HG02943 (cell line): ENCODE data around the gene TMEM214.

Experiments
- ATAC-seq: cut with Tn5 transposase; IDR thresholded peaks from one replicate; pipeline ENCODE4 v1.9.1; 2021; ENCODE audit warnings: mild to moderate bottlenecking, low read depth, moderate library complexity; ENCODE audit not compliant: unreplicated experiment

TMEM214 gene

GRCh38 chr2:27038631-27039339 lies 6.0 kb downstream of the TMEM214 start:
- ATAC-seq = no peak

- ATAC-seq = no peak
These were observed 6.7 kb downstream of the TMEM214 start for GRCh38 chr2:27039426-27039825.

GRCh38 chr2:27039871-27040270 lies 7.1 kb downstream of the TMEM214 start:
- no peak for ATAC-seq

- no peak for ATAC-seq
These were observed 7.5 kb downstream of the TMEM214 start for GRCh38 chr2:27040282-27040681.

GRCh38 chr2:27041752-27042151 lies 9.0 kb downstream of the TMEM214 start:
- ATAC-seq = no peak

- no peak for ATAC-seq
These were observed 9.4 kb downstream of the TMEM214 start for GRCh38 chr2:27042159-27042661.

GRCh38 chr2:27042985-27043634 lies 10.3 kb downstream of the TMEM214 start:
- no peak for ATAC-seq

- ATAC-seq = peak; percentile 14
These were observed 16.9 kb downstream of the TMEM214 start for GRCh38 chr2:27049422-27050280.

GRCh38 chr2:27050281-27050995 lies 17.7 kb downstream of the TMEM214 start:
- ATAC-seq = peak; percentile 50

GRCh38 chr2:27050996-27051901 lies 18.5 kb downstream of the TMEM214 start, which contains the start of gene AGBL5:
TSS of gene AGBL5 (plus strand) at chr2:27051668. CDS start at chr2:27052959, 1,291 bp downstream.
- ATAC-seq = peak; percentile 65

GRCh38 chr2:27051902-27052645 lies 19.3 kb downstream of the TMEM214 start:
- no peak for ATAC-seq

- no peak for ATAC-seq
These were observed 20.6 kb downstream of the TMEM214 start for GRCh38 chr2:27053321-27053720.

GRCh38 chr2:27053776-27054175 lies 21.0 kb downstream of the TMEM214 start:
- ATAC-seq = no peak

GRCh38 chr2:27054721-27055120 lies 22.0 kb downstream of the TMEM214 start:
- no peak for ATAC-seq

- ATAC-seq = no peak
These were observed 24.4 kb downstream of the TMEM214 start for GRCh38 chr2:27057184-27057583.

GRCh38 chr2:27058210-27058609 lies 25.4 kb downstream of the TMEM214 start:
- no peak for ATAC-seq

GRCh38 chr2:27059141-27059820 lies 26.5 kb downstream of the TMEM214 start:
- ATAC-seq = no peak

- ATAC-seq = no peak
These were observed 27.6 kb downstream of the TMEM214 start for GRCh38 chr2:27060323-27060722.
